Natural killer cell (primary cell): ENCODE results near the gene STUB1. TPM values are rescaled to one million over a fixed set of nuclear protein-coding genes. Genes with fewer than 3 reads are reported as not detected.

Experiments used
- ATAC-seq, 3 donors: fragments of 150-1000 bp in 2 of 3; fragments of 200-7000 bp in 1 of 3; cut with Tn5 transposase; 1 replicate in 1 of 3; 2 replicates in 2 of 3; pipeline ENCODE4 v1.10.0; 2021; ENCODE audit warnings: mild to moderate bottlenecking in 2 of 3, moderate library complexity in 2 of 3
- DNase-seq, 2 donors: peaks; one replicate each; pipeline versions ENCODE4 v3.0.0 to v3.0.0-alpha.2; 2013 to 2021; ENCODE audit warnings: mixed read lengths in 1 of 2
- H3K27ac ChIP-seq: one replicate; pipeline ENCODE4 v1.5.1; 2013; ENCODE audit warnings: mild to moderate bottlenecking, low read length
- H3K27me3 ChIP-seq: one replicate; pipeline ENCODE4 v1.6.1; 2013; ENCODE audit warnings: low read length; ENCODE audit not compliant: control insufficient read depth, insufficient read depth
- H3K36me3 ChIP-seq: one replicate; pipeline ENCODE4 v1.6.1; 2013; ENCODE audit warnings: low read length; ENCODE audit not compliant: control insufficient read depth, insufficient read depth
- H3K4me1 ChIP-seq: one replicate; pipeline ENCODE4 v1.6.1; 2013; ENCODE audit warnings: low read length; ENCODE audit not compliant: control insufficient read depth, insufficient read depth
- H3K4me3 ChIP-seq: one replicate; pipeline ENCODE4 v1.5.1; 2013; ENCODE audit warnings: low read length
- H3K9me3 ChIP-seq: one replicate; pipeline ENCODE4 v1.6.1; 2013; ENCODE audit warnings: low read length; ENCODE audit not compliant: control insufficient read depth, insufficient read depth
- H3K27ac Mint-ChIP-seq, 2 donors: one replicate each; pipeline ENCODE4 v1.8.0; 2022; ENCODE audit warnings: mild to moderate bottlenecking in 2 of 2, mixed read lengths in 2 of 2, moderate library complexity in 1 of 2
- H3K27me3 Mint-ChIP-seq, 2 donors: one replicate each; pipeline ENCODE4 v1.8.0; 2022; ENCODE audit warnings: low read depth in 2 of 2, mixed read lengths in 2 of 2
- H3K36me3 Mint-ChIP-seq: one replicate; pipeline ENCODE4 v1.8.0; 2022; ENCODE audit warnings: mixed read lengths
- H3K4me1 Mint-ChIP-seq, 2 donors: one replicate each; pipeline ENCODE4 v1.8.0; 2022; ENCODE audit warnings: mixed read lengths in 2 of 2
- H3K4me3 Mint-ChIP-seq: one replicate; pipeline ENCODE4 v1.8.0; 2022; ENCODE audit warnings: mild to moderate bottlenecking, moderate library complexity, mixed read lengths
- H3K9me3 Mint-ChIP-seq, 2 donors: one replicate each; pipeline ENCODE4 v1.8.0; 2022; ENCODE audit warnings: mixed read lengths in 2 of 2
- WGBS: methylation state at CpG from one replicate; pipeline ENCODE4 v1.1.7; 2013; ENCODE audit warnings: missing lambda C conversion rate; ENCODE audit not compliant: insufficient coverage; 5-methylcytosine and 5-hydroxymethylcytosine counted together
- intact Hi-C: fragments of 100-400 bp; cut with micrococcal nuclease; formaldehyde crosslinking; loops from one replicate; pipeline ENCODE4 v1.14.2; 2022
- total RNA-seq, 4 donors: library from RNA; stranded (reverse); fragments of 120-200 nt in 1 of 4; gene quantifications; one replicate each; pipeline versions ENCODE4 v1.2.3 to v1.2.4, GENCODE V29; 2013 to 2022
- TF ChIP-seq, protein P1 (sequence below): fragments of 200-600 bp; IDR thresholded peaks from one replicate; pipeline ENCODE4 v1.8.0; 2022; ENCODE audit warnings: antibody characterized with exemption

The STUB1 gene
- total RNA-seq, 3 donors from 2014 or later (not counting 1 experiment from before 2014, with no cell fraction given) = 89.5 to 95.4 (median 93.5) TPM

DNA sequence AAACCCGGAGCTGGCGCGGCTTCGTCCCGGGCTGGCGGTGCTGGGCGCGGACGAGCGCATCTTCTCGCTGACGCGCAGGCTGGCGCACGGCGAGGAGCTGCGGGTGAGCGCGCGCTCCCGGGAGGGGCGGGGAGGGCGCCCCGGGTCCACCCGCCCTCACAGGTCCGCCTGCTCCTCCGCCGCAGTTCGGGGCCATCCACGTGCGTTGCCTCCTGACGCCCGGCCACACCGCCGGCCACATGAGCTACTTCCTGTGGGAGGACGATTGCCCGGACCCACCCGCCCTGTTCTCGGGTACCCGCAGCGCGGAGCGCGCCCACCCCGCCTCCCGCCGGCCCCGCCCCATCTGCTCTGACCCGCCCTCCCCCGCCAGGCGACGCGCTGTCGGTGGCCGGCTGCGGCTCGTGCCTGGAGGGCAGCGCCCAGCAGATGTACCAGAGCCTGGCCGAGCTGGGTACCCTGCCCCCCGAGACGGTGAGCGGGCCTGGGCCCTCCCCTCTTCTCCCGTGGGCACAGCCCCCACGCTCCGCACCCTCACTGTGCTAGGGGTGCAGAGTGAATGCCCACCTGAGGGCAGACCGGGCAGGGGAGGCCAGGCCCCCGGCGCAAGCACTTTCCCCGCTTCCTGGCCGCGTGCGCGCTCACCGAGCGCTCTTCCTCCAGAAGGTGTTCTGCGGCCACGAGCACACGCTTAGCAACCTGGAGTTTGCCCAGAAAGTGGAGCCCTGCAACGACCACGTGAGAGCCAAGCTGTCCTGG lies 48.1 kb downstream of the STUB1 start:
- peak; percentile 72 to 89 for DNase-seq
- ATAC-seq = peak; percentile 74 to 79 (median 79)
- Mint-ChIP-seq H3K9me3 (no peaks in the 10 kb centered on the region), H3K4me3 (peak overlapping the region; percentile 37), H3K36me3 (no peaks in the 10 kb centered on the region), H3K27ac (no peak overlapping the region), H3K4me1 (peaks cover 0 to 3% of the 10 kb centered on the region in 2 donors), H3K27me3 (no peaks in the 10 kb centered on the region)
- TF ChIP-seq, protein P1, sequence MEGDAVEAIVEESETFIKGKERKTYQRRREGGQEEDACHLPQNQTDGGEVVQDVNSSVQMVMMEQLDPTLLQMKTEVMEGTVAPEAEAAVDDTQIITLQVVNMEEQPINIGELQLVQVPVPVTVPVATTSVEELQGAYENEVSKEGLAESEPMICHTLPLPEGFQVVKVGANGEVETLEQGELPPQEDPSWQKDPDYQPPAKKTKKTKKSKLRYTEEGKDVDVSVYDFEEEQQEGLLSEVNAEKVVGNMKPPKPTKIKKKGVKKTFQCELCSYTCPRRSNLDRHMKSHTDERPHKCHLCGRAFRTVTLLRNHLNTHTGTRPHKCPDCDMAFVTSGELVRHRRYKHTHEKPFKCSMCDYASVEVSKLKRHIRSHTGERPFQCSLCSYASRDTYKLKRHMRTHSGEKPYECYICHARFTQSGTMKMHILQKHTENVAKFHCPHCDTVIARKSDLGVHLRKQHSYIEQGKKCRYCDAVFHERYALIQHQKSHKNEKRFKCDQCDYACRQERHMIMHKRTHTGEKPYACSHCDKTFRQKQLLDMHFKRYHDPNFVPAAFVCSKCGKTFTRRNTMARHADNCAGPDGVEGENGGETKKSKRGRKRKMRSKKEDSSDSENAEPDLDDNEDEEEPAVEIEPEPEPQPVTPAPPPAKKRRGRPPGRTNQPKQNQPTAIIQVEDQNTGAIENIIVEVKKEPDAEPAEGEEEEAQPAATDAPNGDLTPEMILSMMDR = no peak
- peaks cover 5% of the 10 kb centered on the region for H3K36me3 ChIP-seq
- peak overlapping the region; percentile 47 for H3K27ac ChIP-seq
- H3K9me3 ChIP-seq = no peaks in the 10 kb centered on the region
- H3K4me3 ChIP-seq = peak overlapping the region; percentile 32
- intact Hi-C loops = no loop called here
- under 1% methylated on average over 80 of the region's 80 CpGs for WGBS
- H3K27me3 ChIP-seq = no peaks in the 10 kb centered on the region
- H3K4me1 ChIP-seq = peaks cover 24% of the 10 kb centered on the region

DNA sequence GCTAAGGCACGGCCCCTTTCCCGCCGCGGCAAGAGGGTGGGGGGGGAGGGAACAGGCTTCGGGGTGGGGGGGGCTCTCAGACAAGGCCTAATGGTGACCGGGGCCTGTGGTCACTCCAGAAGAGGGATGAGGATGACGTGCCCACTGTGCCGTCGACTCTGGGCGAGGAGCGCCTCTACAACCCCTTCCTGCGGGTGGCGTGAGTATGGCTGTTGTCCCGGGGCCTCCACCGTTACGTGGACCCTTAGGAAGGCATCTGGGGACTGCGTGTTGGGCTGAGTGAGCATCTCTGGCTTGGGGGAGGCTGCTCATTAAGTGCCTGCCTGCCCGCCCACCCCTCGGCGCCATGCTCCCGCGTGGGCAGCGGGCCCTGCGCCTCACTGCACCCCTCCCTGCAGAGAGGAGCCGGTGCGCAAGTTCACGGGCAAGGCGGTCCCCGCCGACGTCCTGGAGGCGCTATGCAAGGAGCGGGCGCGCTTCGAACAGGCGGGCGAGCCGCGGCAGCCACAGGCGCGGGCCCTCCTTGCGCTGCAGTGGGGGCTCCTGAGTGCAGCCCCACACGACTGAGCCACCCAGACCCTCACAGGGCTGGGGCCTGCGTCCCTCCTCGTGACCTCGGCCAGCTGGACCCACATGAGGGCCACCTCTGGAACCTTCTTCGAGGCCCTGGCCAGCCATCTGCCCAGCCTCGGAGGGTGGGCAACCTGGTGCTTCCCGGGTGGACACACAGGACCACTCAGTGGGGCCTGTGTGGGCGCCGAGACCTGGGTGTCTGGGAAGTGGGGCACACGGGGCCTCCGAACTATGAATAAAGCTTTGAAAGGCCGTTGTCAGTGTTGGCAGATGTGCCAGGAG lies 48.9 kb downstream of the STUB1 start:
- TF ChIP-seq, protein P1 = no peak
- Histone ChIP-seq H3K9me3 (no peaks in the 10 kb centered on the region), H3K36me3 (peaks cover 9% of the 10 kb centered on the region), H3K27me3 (no peaks in the 10 kb centered on the region), H3K4me3 (no peak overlapping the region), H3K4me1 (peaks cover 24% of the 10 kb centered on the region), H3K27ac (no peak overlapping the region)
- Mint-ChIP-seq H3K27me3 (no peaks in the 10 kb centered on the region), H3K9me3 (no peaks in the 10 kb centered on the region), H3K27ac (no peak overlapping the region), H3K36me3 (no peaks in the 10 kb centered on the region), H3K4me1 (peaks cover 0 to 3% of the 10 kb centered on the region in 2 donors), H3K4me3 (peak overlapping the region; percentile 37)
- intact Hi-C loops = no loop called here
- ATAC-seq (no peak), DNase-seq (no peak)
- WGBS = 85% methylated on average over 54 of the region's 55 CpGs

DNA sequence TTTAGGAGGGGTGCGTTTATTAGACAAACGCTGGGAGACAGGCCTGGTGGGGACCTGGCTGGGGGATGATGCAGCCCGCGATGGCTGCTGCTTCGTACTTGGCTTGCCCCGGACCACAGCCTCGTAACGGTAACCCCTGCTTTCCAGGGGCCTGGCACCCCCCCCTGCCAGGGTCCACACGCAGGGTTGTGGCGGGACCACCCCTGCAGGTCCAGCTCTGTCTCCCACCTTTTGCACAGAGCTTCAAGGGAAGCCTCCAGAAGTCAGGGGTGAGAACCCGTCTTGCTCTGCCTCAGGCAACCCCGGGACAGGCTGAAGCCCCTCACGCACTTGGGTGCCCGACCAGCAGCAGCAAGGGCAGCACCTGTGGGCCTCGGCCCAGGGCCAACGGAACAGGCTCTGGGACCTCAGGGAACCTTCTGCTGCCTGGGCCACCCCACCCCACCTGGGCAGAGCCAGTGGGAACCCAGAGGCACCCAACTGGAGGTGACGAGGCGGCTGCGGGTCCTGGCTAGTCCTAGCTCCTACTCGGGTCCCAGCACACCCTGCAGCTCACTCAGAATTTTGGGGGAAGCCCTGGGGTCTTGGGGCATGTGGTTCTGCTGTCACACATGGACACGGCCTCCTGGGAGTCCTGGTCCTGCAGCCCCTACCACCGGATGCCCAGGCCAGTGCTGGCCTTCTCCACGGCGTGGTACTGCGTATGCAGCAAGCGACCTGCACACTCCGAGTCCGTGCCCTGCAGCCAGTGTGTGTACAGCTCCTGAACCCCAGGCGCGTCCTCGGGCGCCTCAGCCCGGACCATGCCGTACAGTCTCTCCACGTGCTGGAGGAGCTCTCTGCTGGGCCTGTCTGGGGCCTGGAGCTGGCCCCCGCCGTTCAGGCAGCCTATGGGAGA lies 49.8 kb downstream of the STUB1 start:
- Mint-ChIP-seq H3K9me3 (no peaks in the 10 kb centered on the region), H3K36me3 (no peaks in the 10 kb centered on the region), H3K4me1 (peaks cover 0 to 3% of the 10 kb centered on the region in 2 donors), H3K4me3 (no peak overlapping the region), H3K27ac (no peak overlapping the region), H3K27me3 (no peaks in the 10 kb centered on the region)
- Histone ChIP-seq H3K27ac (no peak overlapping the region), H3K27me3 (no peaks in the 10 kb centered on the region), H3K4me3 (no peak overlapping the region), H3K4me1 (peaks cover 24% of the 10 kb centered on the region), H3K9me3 (no peaks in the 10 kb centered on the region), H3K36me3 (peaks cover 12% of the 10 kb centered on the region)
- WGBS = 95% methylated on average over 37 of the region's 37 CpGs
- intact Hi-C loops = no loop called here
- ATAC-seq (no peak), DNase-seq (no peak)
- TF ChIP-seq, protein P1 = no peak
